HG02610 (cell line): Measurements from ENCODE around the gene TRMT44.

Source experiments
- ATAC-seq: cut with Tn5 transposase; IDR thresholded peaks from one replicate; pipeline ENCODE4 v1.9.1; 2021; ENCODE audit warnings: mild to moderate bottlenecking, moderate library complexity; ENCODE audit not compliant: unreplicated experiment

The TRMT44 gene

GRCh38 chr4:8440492-8441311, at the start of gene TRMT44, which contains the start of gene ACOX3:
Gene TRMT44 (plus strand): TSS chr4:8440777. CDS start chr4:8440823, 46 bp downstream.
Gene ACOX3 (minus strand): TSS chr4:8440723. CDS start chr4:8416521, 24,202 bp downstream.
- peak; percentile 83 for ATAC-seq

- no peak for ATAC-seq
Observed at GRCh38 chr4:8391071-8391470, 49.5 kb upstream of the TRMT44 start.

GRCh38 chr4:8391972-8392371, 48.6 kb upstream of the TRMT44 start:
- ATAC-seq, result peak; percentile 55

- ATAC-seq, result no peak
Observed at GRCh38 chr4:8392591-8393190, 47.9 kb upstream of the TRMT44 start.

- ATAC-seq, result peak; percentile 38
Observed at GRCh38 chr4:8393593-8394038, 47.0 kb upstream of the TRMT44 start.

- ATAC-seq, result no peak
Observed at GRCh38 chr4:8394061-8394519, 46.5 kb upstream of the TRMT44 start.

- no peak for ATAC-seq
Observed at GRCh38 chr4:8394806-8395205, 45.8 kb upstream of the TRMT44 start.

GRCh38 chr4:8395504-8396296, 44.9 kb upstream of the TRMT44 start:
- no peak for ATAC-seq

GRCh38 chr4:8396762-8397406, 43.7 kb upstream of the TRMT44 start:
- ATAC-seq, result no peak

- ATAC-seq, result no peak
Observed at GRCh38 chr4:8398347-8398746, 42.2 kb upstream of the TRMT44 start.

GRCh38 chr4:8399298-8399697, 41.3 kb upstream of the TRMT44 start:
- ATAC-seq, result no peak

- ATAC-seq, result no peak
Observed at GRCh38 chr4:8400632-8401325, 39.8 kb upstream of the TRMT44 start.

GRCh38 chr4:8401665-8402064, 38.9 kb upstream of the TRMT44 start:
- ATAC-seq, result no peak

- no peak for ATAC-seq
Observed at GRCh38 chr4:8402181-8402597, 38.4 kb upstream of the TRMT44 start.

- no peak for ATAC-seq
Observed at GRCh38 chr4:8402640-8403039, 37.9 kb upstream of the TRMT44 start.

GRCh38 chr4:8403173-8403753, 37.3 kb upstream of the TRMT44 start:
- no peak for ATAC-seq

- ATAC-seq, result no peak
Observed at GRCh38 chr4:8403976-8404375, 36.6 kb upstream of the TRMT44 start.

- ATAC-seq, result no peak
Observed at GRCh38 chr4:8404791-8405515, 35.6 kb upstream of the TRMT44 start.

GRCh38 chr4:8405516-8405875, 35.1 kb upstream of the TRMT44 start:
- no peak for ATAC-seq
